ENCODE results near the gene ITPRIPL2.

The ITPRIPL2 gene

DNA sequence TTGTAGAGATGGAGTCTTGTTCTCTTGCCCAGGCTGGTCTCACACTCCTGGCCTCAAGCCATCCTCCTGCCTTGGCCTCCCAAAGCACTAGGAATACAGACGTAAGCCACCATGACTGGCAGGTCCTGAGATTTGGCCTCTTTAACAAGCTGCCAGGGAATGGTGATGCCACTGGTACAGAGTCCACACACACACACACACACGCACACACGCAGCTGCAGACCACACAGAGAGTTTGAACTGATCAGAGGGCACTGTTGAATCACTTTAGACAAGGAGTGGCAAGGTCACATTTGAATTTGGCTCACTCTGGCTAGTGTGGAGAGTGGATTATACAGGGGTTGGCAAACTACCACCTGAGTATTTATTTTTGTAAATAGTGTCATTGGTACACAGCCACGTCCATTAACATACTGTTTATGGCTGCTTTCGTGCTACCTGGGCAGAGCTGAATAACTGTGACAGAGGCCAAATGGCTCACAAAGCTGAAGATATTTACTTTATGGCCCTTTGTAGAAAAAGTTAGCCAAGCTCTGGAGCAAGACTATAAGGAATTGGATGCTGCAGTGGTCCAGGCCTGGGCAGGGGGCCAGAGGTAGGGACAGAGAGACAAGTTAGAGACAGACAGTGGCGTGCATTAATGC, 9.9 kb downstream of the ITPRIPL2 start:
- no peak for DNase-seq (ENCODE audit: low read depth)

DNA sequence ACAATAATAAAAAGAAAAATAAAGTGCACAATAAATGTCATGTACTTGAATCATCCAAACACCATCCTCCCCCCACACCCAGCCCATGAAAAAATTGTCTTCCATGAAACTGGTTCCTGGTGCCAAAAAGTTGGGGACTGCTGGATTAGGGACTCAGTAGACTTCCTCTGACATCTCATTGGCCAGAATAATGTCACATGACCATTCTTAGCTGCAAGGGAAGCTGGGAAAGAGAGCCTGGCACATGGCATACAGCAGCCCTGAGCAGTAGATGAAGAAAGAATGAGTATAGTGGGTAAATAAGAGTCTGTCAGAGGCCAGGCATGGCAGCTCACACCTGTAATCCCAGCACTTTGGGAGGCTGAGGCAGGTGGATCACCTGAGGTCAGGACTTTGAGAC, 12.5 kb downstream of the ITPRIPL2 start:
- DNase-seq (ENCODE audit: low read depth): no peak

GRCh38 chr16:19127205-19127604, 13.4 kb downstream of the ITPRIPL2 start:
- DNase-seq (ENCODE audit: low read depth): no peak

GRCh38 chr16:19127674-19128131, 13.9 kb downstream of the ITPRIPL2 start:
- DNase-seq (ENCODE audit: low read depth): no peak

- no peak for DNase-seq (ENCODE audit: low read depth)
Measured at GRCh38 chr16:19128454-19129200, 14.9 kb downstream of the ITPRIPL2 start.

GRCh38 chr16:19130385-19130784, 16.6 kb downstream of the ITPRIPL2 start:
- DNase-seq (ENCODE audit: low read depth): no peak

DNA sequence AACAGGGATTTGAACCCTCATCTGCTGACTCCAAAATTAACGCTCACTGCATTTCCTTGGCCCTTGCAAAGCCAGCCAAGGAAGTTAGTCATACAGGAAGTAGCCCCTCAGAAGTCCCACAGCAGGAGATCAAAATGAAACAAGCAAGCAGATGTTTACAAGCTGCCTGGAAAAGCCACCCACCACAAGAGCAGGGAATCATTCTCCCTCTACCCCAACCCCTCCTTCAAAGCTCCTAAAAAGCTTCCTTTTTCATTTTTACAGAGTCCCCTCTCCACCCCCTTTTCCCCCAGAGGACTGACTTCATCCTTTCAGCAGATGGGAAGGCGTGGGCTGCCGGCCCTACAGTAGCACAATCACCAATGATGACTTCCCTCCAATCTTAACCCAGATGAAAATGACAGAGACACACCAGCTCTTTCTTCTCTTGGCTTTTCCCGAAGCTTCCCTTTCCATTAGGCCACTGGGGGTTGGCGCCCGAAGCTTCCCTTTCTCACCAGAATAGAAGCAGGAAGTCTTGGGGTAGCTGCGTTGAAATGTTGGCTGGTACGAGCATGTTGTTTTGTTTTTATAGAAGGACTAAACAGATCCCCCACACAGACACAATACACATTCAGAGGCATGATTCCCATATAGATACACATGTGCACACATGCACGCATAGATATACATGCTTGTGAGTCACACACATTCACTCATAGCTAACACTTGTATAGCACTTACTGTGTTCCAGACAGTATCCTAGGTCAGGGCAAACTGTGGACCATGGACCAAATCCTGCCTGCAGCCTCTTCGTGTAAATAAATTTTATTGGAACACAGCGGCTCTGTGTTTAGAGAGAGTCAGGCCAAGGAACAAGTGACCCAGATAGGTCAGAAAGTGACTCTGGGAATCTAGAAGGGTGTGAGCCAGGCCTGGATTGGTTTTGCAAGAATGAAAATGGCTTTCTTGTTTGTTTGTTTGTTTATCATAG, 17.4 kb downstream of the ITPRIPL2 start:
- DNase-seq (ENCODE audit: low read depth): no peak

DNA sequence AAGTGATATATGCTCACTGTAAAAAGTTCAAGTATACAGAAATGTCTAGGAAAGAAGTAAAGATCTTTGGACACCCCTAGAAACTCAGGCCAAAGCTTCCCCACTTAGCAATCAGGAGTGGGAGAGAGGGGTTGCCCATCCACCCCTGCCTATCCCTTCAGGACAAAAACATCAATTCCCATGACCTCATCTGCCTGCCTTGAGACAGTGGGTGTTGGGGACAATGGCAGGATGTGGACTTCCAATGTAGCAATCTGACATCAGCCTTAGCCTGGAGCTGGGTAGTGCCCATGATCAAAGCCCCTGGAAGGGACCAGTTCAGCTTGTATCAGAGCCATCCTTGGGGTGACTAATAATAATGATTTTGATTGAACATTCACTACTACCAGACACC, 18.1 kb downstream of the ITPRIPL2 start:
- DNase-seq (ENCODE audit: low read depth): no peak

DNA sequence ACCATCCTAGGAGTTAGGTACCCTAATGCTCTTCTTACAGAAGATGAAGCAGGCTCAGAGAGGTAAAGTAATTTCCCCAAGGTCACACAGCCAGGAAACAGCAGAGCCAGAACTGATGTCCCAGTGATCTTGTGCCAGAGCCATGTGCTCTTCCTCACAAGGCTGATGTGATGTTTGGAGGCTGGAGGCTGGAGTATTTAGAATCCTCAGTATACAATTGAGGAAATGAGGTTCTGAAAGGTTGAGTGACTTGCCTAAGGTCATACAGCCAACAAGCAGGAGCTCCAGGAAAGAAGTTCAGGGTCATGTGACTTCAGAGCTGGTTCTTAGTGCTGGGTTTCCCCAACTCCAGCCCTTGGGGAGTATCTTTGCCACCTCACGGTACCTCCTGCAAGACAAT, 18.5 kb downstream of the ITPRIPL2 start:
- DNase-seq (ENCODE audit: low read depth): no peak

DNA sequence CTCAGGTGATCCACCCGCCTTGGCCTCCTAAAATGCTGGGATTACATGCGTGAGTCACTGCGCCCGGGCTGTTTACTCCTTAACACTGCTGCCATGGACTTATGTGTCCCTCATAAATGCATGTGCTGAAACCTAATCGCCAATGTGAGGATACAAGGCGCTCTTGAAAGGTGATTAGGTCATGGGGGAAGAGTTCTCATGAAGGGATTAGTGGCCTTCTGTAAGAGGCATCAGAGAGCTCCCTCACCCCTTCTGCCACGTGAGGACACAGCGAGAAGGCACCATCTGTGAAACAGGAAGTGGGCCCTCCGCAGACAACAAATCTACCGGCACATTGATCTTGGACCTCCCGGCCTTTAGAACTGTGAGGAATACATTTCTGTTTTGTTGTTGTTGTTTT, 19.1 kb downstream of the ITPRIPL2 start:
- no peak for DNase-seq (ENCODE audit: low read depth)

GRCh38 chr16:19133600-19133999, 19.8 kb downstream of the ITPRIPL2 start:
- no peak for DNase-seq (ENCODE audit: low read depth)

- no peak for DNase-seq (ENCODE audit: low read depth)
Measured at GRCh38 chr16:19135201-19135842, 21.6 kb downstream of the ITPRIPL2 start.

GRCh38 chr16:19135896-19136438, 22.2 kb downstream of the ITPRIPL2 start:
- no peak for DNase-seq (ENCODE audit: low read depth)

DNA sequence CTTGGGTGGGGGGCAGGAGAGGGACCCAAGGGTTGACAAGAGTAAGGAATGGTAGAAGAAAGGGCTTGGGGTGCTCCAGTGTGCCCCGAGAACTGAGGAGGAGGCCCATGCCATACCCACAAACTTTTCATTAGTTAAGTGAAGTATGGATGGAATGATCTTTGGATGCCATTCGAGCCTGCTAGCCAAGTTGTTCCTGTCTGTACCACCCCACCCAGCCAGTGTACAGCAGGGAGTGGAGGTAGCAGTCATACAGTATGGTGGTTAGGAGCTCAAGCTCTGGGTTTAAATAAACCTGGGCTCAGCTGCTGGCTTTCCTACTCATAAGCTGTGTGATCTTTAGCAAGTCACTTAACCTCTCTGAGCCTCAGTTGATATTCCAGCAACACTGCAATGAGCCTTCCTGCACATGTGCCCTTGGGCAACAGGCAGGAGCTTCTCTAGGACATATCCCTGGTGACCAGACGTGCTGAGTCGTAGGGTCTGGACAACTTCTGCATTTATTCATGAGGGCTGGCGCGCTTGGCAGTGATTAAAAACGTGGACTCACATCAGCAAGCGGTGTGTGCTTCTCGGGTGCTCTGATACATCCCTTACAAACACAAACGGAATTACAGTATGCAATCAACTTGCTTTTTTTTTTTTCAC, 22.9 kb downstream of the ITPRIPL2 start:
- DNase-seq (ENCODE audit: low read depth): no peak

- DNase-seq (ENCODE audit: low read depth): no peak
Measured at GRCh38 chr16:19137201-19138128, 23.7 kb downstream of the ITPRIPL2 start.

- peak; percentile 36 for DNase-seq (ENCODE audit: low read depth)
Measured at GRCh38 chr16:19138601-19139000, 24.8 kb downstream of the ITPRIPL2 start.

DNA sequence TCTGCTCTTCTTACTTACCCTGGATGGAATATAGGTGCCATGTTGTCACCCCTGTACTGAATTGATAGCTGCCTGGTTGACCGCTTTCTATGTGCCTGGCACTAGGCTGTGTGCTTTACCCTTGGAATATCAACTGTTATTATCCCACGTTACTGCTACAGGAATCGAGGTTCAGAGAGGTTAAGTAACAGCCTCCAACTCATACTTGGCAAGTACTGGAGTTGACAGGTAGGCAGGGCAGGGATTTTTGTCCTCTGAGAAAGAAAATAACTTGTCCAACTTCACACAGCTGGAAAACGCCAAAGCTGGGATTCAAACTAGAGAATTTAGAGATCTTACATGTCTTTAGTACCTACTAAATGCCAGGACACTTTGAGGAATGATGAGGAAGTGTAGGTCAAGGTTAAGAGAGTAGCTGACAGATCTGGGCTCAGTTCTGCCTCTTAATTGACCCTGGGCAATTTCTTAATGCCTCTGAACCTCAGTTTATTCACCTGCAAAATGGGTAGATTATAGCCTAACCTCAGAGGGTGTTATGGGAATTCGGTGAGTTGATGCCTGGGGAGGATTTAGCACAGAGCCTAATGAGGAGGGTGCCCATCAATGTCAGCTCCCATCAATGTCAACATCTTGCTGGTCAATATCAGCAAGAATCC, 25.8 kb downstream of the ITPRIPL2 start:
- no peak for DNase-seq (ENCODE audit: low read depth)

GRCh38 chr16:19140396-19140795, 26.6 kb downstream of the ITPRIPL2 start:
- no peak for DNase-seq (ENCODE audit: low read depth)

DNA sequence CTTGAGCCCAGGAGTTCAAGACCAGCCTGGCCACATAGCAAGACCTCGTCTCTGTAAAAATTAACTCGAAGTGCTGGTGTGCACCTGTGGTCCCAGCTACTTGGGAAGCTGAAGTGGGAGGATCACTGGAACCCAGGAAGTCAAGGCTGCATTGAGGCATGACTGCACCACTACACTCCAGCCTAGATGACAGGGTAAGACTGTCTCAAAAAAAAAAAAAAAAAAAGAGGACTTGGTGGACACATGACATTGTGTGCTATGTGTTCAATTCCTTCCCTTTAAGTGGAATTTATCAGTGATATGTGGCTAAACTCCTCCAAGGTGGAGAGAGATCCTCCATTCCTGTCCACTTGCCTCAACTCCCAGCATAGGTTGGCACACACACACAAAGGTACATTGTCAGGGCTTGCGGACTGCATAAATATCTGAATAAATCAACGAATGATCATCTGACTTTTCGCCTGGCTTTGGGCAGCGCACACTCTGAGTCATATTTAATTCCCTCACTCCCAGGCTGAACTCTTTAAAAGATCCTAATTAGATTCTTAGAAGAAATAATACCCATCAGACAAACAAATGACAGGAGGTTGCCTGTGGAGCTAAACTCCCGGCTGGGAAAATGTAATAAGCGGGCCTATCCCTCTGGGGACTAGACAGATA, 29.3 kb downstream of the ITPRIPL2 start:
- DNase-seq (ENCODE audit: low read depth): no peak

Data from HS-27A (cell line).